H9 (cell line): ENCODE data around the gene ARHGAP26. TPM values are rescaled to one million over a fixed set of nuclear protein-coding genes. Genes with fewer than 3 reads are reported as not detected.

ENCODE experiments used
- DNase-seq: peaks from one replicate; pipeline ENCODE4 v3.0.0-alpha.2; 2017
- H2AFZ ChIP-seq: one replicate; pipeline ENCODE4 v1.6.1; 2013; ENCODE audit warnings: mild to moderate bottlenecking, low read length, control low read depth, moderate library complexity
- H2AK5ac ChIP-seq: 2 replicates; pipeline ENCODE4 v1.6.1; 2013; ENCODE audit warnings: low read length, control low read depth, mixed read lengths; ENCODE audit not compliant: insufficient read length
- H2BK120ac ChIP-seq: one replicate; pipeline ENCODE4 v1.6.1; 2013; ENCODE audit warnings: low read depth, mild to moderate bottlenecking, low read length, control low read depth, inconsistent platforms; ENCODE audit not compliant: poor library complexity, severe bottlenecking
- H2BK12ac ChIP-seq: 2 replicates; pipeline ENCODE4 v1.6.1; 2013; ENCODE audit warnings: low read length, control low read depth, mixed read lengths, low read depth; ENCODE audit not compliant: insufficient read length
- H2BK15ac ChIP-seq: 2 replicates; pipeline ENCODE4 v1.6.1; 2013; ENCODE audit warnings: low read depth, low read length, control low read depth
- H2BK20ac ChIP-seq: one replicate; pipeline ENCODE4 v1.6.1; 2013; ENCODE audit warnings: low read depth, mild to moderate bottlenecking, low read length, control low read depth, inconsistent platforms; ENCODE audit not compliant: poor library complexity, severe bottlenecking
- H2BK5ac ChIP-seq: 2 replicates; pipeline ENCODE4 v1.6.1; 2013; ENCODE audit warnings: low read length, control low read depth, mixed read lengths; ENCODE audit not compliant: insufficient read length
- H3K14ac ChIP-seq: 2 replicates; pipeline ENCODE4 v1.6.1; 2013; ENCODE audit warnings: low read length, control low read depth; ENCODE audit not compliant: insufficient read depth
- H3K18ac ChIP-seq: 2 replicates; pipeline ENCODE4 v1.6.1; 2013; ENCODE audit warnings: low read depth, mild to moderate bottlenecking, mixed read lengths, low read length, control low read depth; ENCODE audit not compliant: insufficient read length
- H3K23ac ChIP-seq: 2 replicates; pipeline ENCODE4 v1.6.1; 2013; ENCODE audit warnings: low read length, control low read depth, mixed read lengths, low read depth; ENCODE audit not compliant: insufficient read length
- H3K23me2 ChIP-seq: 2 replicates; pipeline ENCODE4 v1.6.1; 2013; ENCODE audit warnings: low read depth, mild to moderate bottlenecking, mixed read lengths, low read length, control low read depth; ENCODE audit not compliant: insufficient read length, poor library complexity, severe bottlenecking
- H3K27ac ChIP-seq: 2 replicates; pipeline ENCODE4 v1.5.1; 2013; ENCODE audit warnings: low read length, control low read depth, mixed read lengths, low read depth; ENCODE audit not compliant: insufficient read length
- H3K27me3 ChIP-seq: 2 replicates; pipeline ENCODE4 v1.6.1; 2013; ENCODE audit warnings: low read length, control low read depth, inconsistent platforms; ENCODE audit not compliant: insufficient read depth
- H3K4ac ChIP-seq: 2 replicates; pipeline ENCODE4 v1.6.1; 2013; ENCODE audit warnings: low read depth, mild to moderate bottlenecking, control low read depth, inconsistent platforms, low read length, moderate library complexity
- H3K4me1 ChIP-seq: 2 replicates; pipeline ENCODE4 v1.6.1; 2013; ENCODE audit warnings: low read length, control low read depth, inconsistent platforms; ENCODE audit not compliant: insufficient read depth
- H3K4me2 ChIP-seq: 2 replicates; pipeline ENCODE4 v1.6.1; 2013; ENCODE audit warnings: low read length, control low read depth, mixed read lengths; ENCODE audit not compliant: insufficient read length, insufficient read depth
- H3K56ac ChIP-seq: 2 replicates; pipeline ENCODE4 v1.6.1; 2013; ENCODE audit warnings: low read depth, mild to moderate bottlenecking, mixed read lengths, low read length, control low read depth; ENCODE audit not compliant: insufficient read length
- H3K79me1 ChIP-seq: 2 replicates; pipeline ENCODE4 v1.6.1; 2013; ENCODE audit warnings: low read depth, mild to moderate bottlenecking, moderate library complexity, low read length, control low read depth, inconsistent platforms; ENCODE audit not compliant: insufficient read depth, poor library complexity, severe bottlenecking
- H3K79me2 ChIP-seq: 2 replicates; pipeline ENCODE4 v1.6.1; 2013; ENCODE audit warnings: low read length, control low read depth, inconsistent platforms; ENCODE audit not compliant: insufficient read depth
- H3K9ac ChIP-seq: 2 replicates; pipeline ENCODE4 v1.6.1; 2013; ENCODE audit warnings: low read length, control low read depth, mixed read lengths; ENCODE audit not compliant: insufficient read length; ENCODE audit errors: extremely low read depth
- H3K9me3 ChIP-seq: one replicate; pipeline ENCODE4 v1.6.1; 2013; ENCODE audit warnings: low read depth, low read length, inconsistent platforms; ENCODE audit not compliant: control insufficient read depth
- H3T11ph ChIP-seq: one replicate; pipeline ENCODE4 v1.6.1; 2013; ENCODE audit warnings: mild to moderate bottlenecking, low read length, control low read depth, inconsistent platforms
- H4K20me1 ChIP-seq: one replicate; pipeline ENCODE4 v1.6.1; 2013; ENCODE audit not compliant: control insufficient read depth, insufficient read length, insufficient read depth
- H4K5ac ChIP-seq: 2 replicates; pipeline ENCODE4 v1.6.1; 2013; ENCODE audit warnings: low read depth, mild to moderate bottlenecking, mixed read lengths, low read length, control low read depth; ENCODE audit not compliant: insufficient read length
- H4K8ac ChIP-seq: replicated peaks from 2 replicates; pipeline ENCODE4 v1.6.1; 2013; ENCODE audit warnings: low read length, control low read depth, mixed read lengths, low read depth; ENCODE audit not compliant: insufficient read length
- H4K91ac ChIP-seq: 2 replicates; pipeline ENCODE4 v1.6.1; 2013; ENCODE audit warnings: low read depth, mild to moderate bottlenecking, moderate library complexity, mixed read lengths, low read length, control low read depth; ENCODE audit not compliant: insufficient read length
- H3K27ac Mint-ChIP-seq, 3 experiments: 2 replicates in 2 of 3; 3 replicates in 1 of 3; pipeline ENCODE4 v1.8.0; 2020 to 2021; ENCODE audit warnings: mixed read lengths in 3 of 3, mild to moderate bottlenecking in 1 of 3, moderate library complexity in 1 of 3
- H3K27me3 Mint-ChIP-seq: 2 replicates; pipeline ENCODE4 v1.8.0; 2021; ENCODE audit warnings: low read depth, mild to moderate bottlenecking, moderate library complexity, mixed read lengths
- H3K36me3 Mint-ChIP-seq, 3 experiments: 2 replicates in 2 of 3; 3 replicates in 1 of 3; pipeline ENCODE4 v1.8.0; 2020 to 2021; ENCODE audit warnings: low read depth in 3 of 3, mixed read lengths in 3 of 3; ENCODE audit not compliant: insufficient read depth in 1 of 3
- H3K4me1 Mint-ChIP-seq, 2 experiments: 2 replicates each; pipeline ENCODE4 v1.8.0; 2020; ENCODE audit warnings: mixed read lengths in 2 of 2
- H3K4me3 Mint-ChIP-seq, 2 experiments: 2 replicates in 1 of 2; 3 replicates in 1 of 2; pipeline ENCODE4 v1.8.0; 2020 to 2021; ENCODE audit warnings: mild to moderate bottlenecking in 2 of 2, mixed read lengths in 2 of 2, moderate library complexity in 1 of 2
- H3K9me3 Mint-ChIP-seq, 2 experiments: 2 replicates in 1 of 2; 3 replicates in 1 of 2; pipeline ENCODE4 v1.8.0; 2020; ENCODE audit warnings: mild to moderate bottlenecking in 2 of 2, mixed read lengths in 2 of 2, moderate library complexity in 1 of 2
- WGBS: extraction: QIAGEN DNeasy Blood & Tissue Kit; methylation state at CpG from one replicate; pipeline ENCODE4 v1.1.7; 2013; ENCODE audit warnings: missing lambda C conversion rate, low lambda C conversion rate, mixed read lengths; ENCODE audit not compliant: insufficient read length; ENCODE audit errors: extremely low coverage; 5-methylcytosine and 5-hydroxymethylcytosine counted together
- total RNA-seq: library from RNA; stranded (reverse); gene quantifications from 2 replicates; pipeline ENCODE4 v1.2.1, GENCODE V29; 2021
- TF ChIP-seq, protein P1 (sequence below): fragments of 200-600 bp; sonication (generic); conservative IDR thresholded peaks from 3 replicates; pipeline ENCODE4 v1.8.0; 2021; ENCODE audit warnings: antibody characterized with exemption, mild to moderate bottlenecking

The ARHGAP26 gene
- total RNA-seq, 1 experiment from 2014 or later, result 13.8 TPM

DNA sequence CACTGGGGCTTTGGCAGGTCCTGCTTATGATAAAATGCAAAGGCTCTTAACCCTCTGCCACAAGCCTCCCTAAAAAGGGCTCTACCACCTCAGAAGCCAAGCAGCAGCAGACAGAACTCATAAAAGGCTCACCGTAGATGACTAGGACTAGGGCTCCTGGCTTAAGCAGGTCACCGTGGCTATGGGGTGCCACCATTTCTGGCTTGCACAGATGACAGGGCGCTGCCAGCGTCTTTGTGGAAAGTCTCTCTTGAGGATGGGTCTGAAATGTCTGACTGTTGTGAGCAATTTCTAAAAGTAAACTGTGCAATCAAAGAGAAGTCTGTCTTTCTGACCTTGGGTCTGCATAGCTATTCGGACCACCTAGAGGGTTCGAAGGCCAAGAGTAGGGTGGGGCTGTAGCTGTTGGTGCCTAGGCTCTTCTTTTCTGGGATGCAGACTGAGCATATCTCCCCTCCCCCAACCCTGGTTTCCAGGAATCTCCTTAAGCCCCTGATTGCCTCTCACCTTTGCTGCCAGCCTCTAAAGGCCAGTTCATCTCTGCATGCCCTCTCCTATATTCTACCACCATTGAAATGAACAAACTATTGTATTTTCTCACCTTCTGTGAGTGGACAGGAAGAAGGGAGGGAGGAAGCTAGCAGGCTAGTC lies 307.4 kb downstream of the ARHGAP26 start:
- H3K18ac ChIP-seq, result no peak overlapping the region
- Mint-ChIP-seq H3K9me3 (peaks cover under 1 to 1% of the 10 kb centered on the region in 2 experiments; a peak in 2 of 5 replicates), H3K4me1 (peaks cover 15 to 21% of the 10 kb centered on the region in 2 experiments), H3K36me3 (peaks cover 0 to 2% (median 0%) of the 10 kb centered on the region in 3 experiments; a peak in 4 of 7 replicates), H3K27me3 (no peaks in the 10 kb centered on the region), H3K27ac (peak overlapping the region in 2 of 3 experiments; percentile 65 to 82; a peak in 3 of 7 replicates), H3K4me3 (no peak overlapping the region)
- no peak overlapping the region for H2BK20ac ChIP-seq
- no peak overlapping the region for H4K5ac ChIP-seq
- H2BK15ac ChIP-seq, result no peak overlapping the region
- no peak overlapping the region for H3K56ac ChIP-seq
- no peak overlapping the region for H3K23ac ChIP-seq
- H2BK5ac ChIP-seq, result no peak overlapping the region
- no peak overlapping the region for H3K14ac ChIP-seq
- no CpG with 5 or more reads among the region's 6 CpGs for WGBS
- TF ChIP-seq, protein P1, sequence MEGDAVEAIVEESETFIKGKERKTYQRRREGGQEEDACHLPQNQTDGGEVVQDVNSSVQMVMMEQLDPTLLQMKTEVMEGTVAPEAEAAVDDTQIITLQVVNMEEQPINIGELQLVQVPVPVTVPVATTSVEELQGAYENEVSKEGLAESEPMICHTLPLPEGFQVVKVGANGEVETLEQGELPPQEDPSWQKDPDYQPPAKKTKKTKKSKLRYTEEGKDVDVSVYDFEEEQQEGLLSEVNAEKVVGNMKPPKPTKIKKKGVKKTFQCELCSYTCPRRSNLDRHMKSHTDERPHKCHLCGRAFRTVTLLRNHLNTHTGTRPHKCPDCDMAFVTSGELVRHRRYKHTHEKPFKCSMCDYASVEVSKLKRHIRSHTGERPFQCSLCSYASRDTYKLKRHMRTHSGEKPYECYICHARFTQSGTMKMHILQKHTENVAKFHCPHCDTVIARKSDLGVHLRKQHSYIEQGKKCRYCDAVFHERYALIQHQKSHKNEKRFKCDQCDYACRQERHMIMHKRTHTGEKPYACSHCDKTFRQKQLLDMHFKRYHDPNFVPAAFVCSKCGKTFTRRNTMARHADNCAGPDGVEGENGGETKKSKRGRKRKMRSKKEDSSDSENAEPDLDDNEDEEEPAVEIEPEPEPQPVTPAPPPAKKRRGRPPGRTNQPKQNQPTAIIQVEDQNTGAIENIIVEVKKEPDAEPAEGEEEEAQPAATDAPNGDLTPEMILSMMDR, result no peak
- no peaks in the 10 kb centered on the region for H3K23me2 ChIP-seq
- no peak overlapping the region for H3K27ac ChIP-seq
- DNase-seq, result no peak
- H2AFZ ChIP-seq, result no peak overlapping the region
- H3K27me3 ChIP-seq, result no peaks in the 10 kb centered on the region
- H2BK12ac ChIP-seq, result no peak overlapping the region
- no peak overlapping the region for H3K9ac ChIP-seq
- H4K8ac ChIP-seq, result no peak overlapping the region
- no peaks in the 10 kb centered on the region for H4K20me1 ChIP-seq
- no peak overlapping the region for H2AK5ac ChIP-seq
- no peak overlapping the region for H4K91ac ChIP-seq
- no peak overlapping the region for H3T11ph ChIP-seq
- no peaks in the 10 kb centered on the region for H3K9me3 ChIP-seq
- no peak overlapping the region for H3K4me2 ChIP-seq
- no peak overlapping the region for H3K4ac ChIP-seq
- H3K79me2 ChIP-seq, result no peaks in the 10 kb centered on the region
- peaks cover 4% of the 10 kb centered on the region; the same call in 1 of the 2 replicates for H3K4me1 ChIP-seq
- no peak overlapping the region for H2BK120ac ChIP-seq
- no peaks in the 10 kb centered on the region for H3K79me1 ChIP-seq
